ENCODE data around the gene LRRFIP1. TPM values are rescaled to one million over a fixed set of nuclear protein-coding genes. Genes with fewer than 3 reads are reported as not detected.

LRRFIP1 gene
- polyA plus RNA-seq, 1 experiment = 71.1 TPM

GRCh38 chr2:237806334-237806733 lies 178.9 kb downstream of the LRRFIP1 start:
- DNase-seq (ENCODE audit: low read depth, low spot score) = no peak

GRCh38 chr2:237815637-237816036 lies 188.2 kb downstream of the LRRFIP1 start:
- no peaks in the 10 kb centered on the region for H3K9me3 ChIP-seq (ENCODE audit: control insufficient read depth, insufficient read depth, low read length)
- ChIA-PET CTCF (interaction anchor here (1.1 kb wide), 1 partner anchor 70 kb away, joined by 3 read pairs; no protein-coding TSS in a partner anchor), POLR2A (no interaction called here)
- no peak overlapping the region for H3K4me3 ChIP-seq (ENCODE audit: low read depth, low read length)
- peaks cover 8% of the 10 kb centered on the region for H3K27me3 ChIP-seq (ENCODE audit: control insufficient read depth, insufficient read depth, low read length)
- H3K27ac ChIP-seq (ENCODE audit: low read depth, low read length) = no peak overlapping the region
- TF ChIP-seq CTCF (IDR thresholded peaks at IDR 0.05; ENCODE audit: low read depth, low read length) = no peak
- no peak for DNase-seq (ENCODE audit: low read depth, low spot score)

More at GRCh38 chr2:237806334-237806733, 178.9 kb downstream of the LRRFIP1 start:
- ChIA-PET CTCF (no interaction called here), POLR2A (no interaction called here)
- Histone ChIP-seq H3K4me3 (ENCODE audit: low read depth, low read length) (no peak overlapping the region), H3K27ac (ENCODE audit: low read depth, low read length) (no peak overlapping the region), H3K27me3 (ENCODE audit: control insufficient read depth, insufficient read depth, low read length) (peaks cover 23% of the 10 kb centered on the region), H3K9me3 (ENCODE audit: control insufficient read depth, insufficient read depth, low read length) (0 out of 2 replicates have a peak, but pooled peaks cover 2% of the 10 kb centered on the region)
- TF ChIP-seq CTCF (IDR thresholded peaks at IDR 0.05; ENCODE audit: low read depth, low read length) = no peak

- no peak for DNase-seq (ENCODE audit: low read depth, low spot score)
- Histone ChIP-seq H3K4me3 (ENCODE audit: low read depth, low read length) (no peak overlapping the region), H3K27me3 (ENCODE audit: control insufficient read depth, insufficient read depth, low read length) (peaks cover 5% of the 10 kb centered on the region), H3K9me3 (ENCODE audit: control insufficient read depth, insufficient read depth, low read length) (no peaks in the 10 kb centered on the region), H3K27ac (ENCODE audit: low read depth, low read length) (no peak overlapping the region)
- no peak for TF ChIP-seq CTCF (IDR thresholded peaks at IDR 0.05; ENCODE audit: low read depth, low read length)
- ChIA-PET POLR2A (no interaction called here), CTCF (interaction anchor here (1.1 kb wide), 1 partner anchor 71 kb away, joined by 3 read pairs; no protein-coding TSS in a partner anchor)
Observed at GRCh38 chr2:237816531-237816930, 189.1 kb downstream of the LRRFIP1 start.

- DNase-seq (ENCODE audit: low read depth, low spot score) = no peak
- POLR2A ChIA-PET = no interaction called here
- CTCF ChIA-PET = no interaction called here
- no peak overlapping the region for H3K4me3 ChIP-seq (ENCODE audit: low read depth, low read length)
- no peak for TF ChIP-seq CTCF (IDR thresholded peaks at IDR 0.05; ENCODE audit: low read depth, low read length)
- peaks cover 3% of the 10 kb centered on the region for H3K27me3 ChIP-seq (ENCODE audit: control insufficient read depth, insufficient read depth, low read length)
- no peak overlapping the region for H3K27ac ChIP-seq (ENCODE audit: low read depth, low read length)
- no peaks in the 10 kb centered on the region for H3K9me3 ChIP-seq (ENCODE audit: control insufficient read depth, insufficient read depth, low read length)
Observed at GRCh38 chr2:237818066-237818473, 190.7 kb downstream of the LRRFIP1 start.

GRCh38 chr2:237819231-237819630 lies 191.8 kb downstream of the LRRFIP1 start:
- ChIA-PET POLR2A (no interaction called here), CTCF (no interaction called here)
- Histone ChIP-seq H3K27me3 (ENCODE audit: control insufficient read depth, insufficient read depth, low read length) (no peaks in the 10 kb centered on the region), H3K4me3 (ENCODE audit: low read depth, low read length) (no peak overlapping the region), H3K27ac (ENCODE audit: low read depth, low read length) (no peak overlapping the region), H3K9me3 (ENCODE audit: control insufficient read depth, insufficient read depth, low read length) (no peaks in the 10 kb centered on the region)
- no peak for DNase-seq (ENCODE audit: low read depth, low spot score)
- TF ChIP-seq CTCF (IDR thresholded peaks at IDR 0.05; ENCODE audit: low read depth, low read length) = no peak

All from AG04450 (cell line).